Neural cell (in vitro differentiated cells): ENCODE measurements around the gene LDLRAD4. TPM values are rescaled to one million over a fixed set of nuclear protein-coding genes. Genes with fewer than 3 reads are reported as not detected.

Source experiments
- H2AFZ ChIP-seq: fragments of 200-600, 300-800 bp; sonication (generic), shearing (Covaris generic); 2 replicates; pipeline ENCODE4 v1.6.0; 2014; ENCODE audit warnings: low read depth, mild to moderate bottlenecking, antibody characterized with exemption, low read length, moderate library complexity
- H3F3A ChIP-seq: fragments of 200-600 bp; shearing (Covaris generic); 2 replicates; pipeline ENCODE4 v1.6.1; 2016; ENCODE audit warnings: mild to moderate bottlenecking, moderate library complexity, mixed read lengths, antibody characterized with exemption, low read length; ENCODE audit not compliant: insufficient read depth, poor library complexity, severe bottlenecking
- H3K27ac ChIP-seq: fragments of 200-600, 300-800 bp; sonication (generic), shearing (Covaris generic); 2 replicates; pipeline ENCODE4 v1.5.1; 2014; ENCODE audit warnings: mild to moderate bottlenecking, low read length, moderate library complexity
- H3K27me3 ChIP-seq: fragments of 300-800, 200-600 bp; sonication (generic), shearing (Covaris generic); 2 replicates; pipeline ENCODE4 v1.6.0; 2014; ENCODE audit warnings: mild to moderate bottlenecking, low read depth, low read length, moderate library complexity; ENCODE audit not compliant: insufficient read depth
- H3K36me3 ChIP-seq: fragments of 300-800, 200-600 bp; sonication (generic), shearing (Covaris generic); 2 replicates; pipeline ENCODE4 v1.5.1; 2014; ENCODE audit warnings: mild to moderate bottlenecking, antibody characterized with exemption, low read length, moderate library complexity; ENCODE audit not compliant: insufficient read depth
- H3K4me2 ChIP-seq: fragments of 300-800, 200-600 bp; sonication (generic), shearing (Covaris generic); 2 replicates; pipeline ENCODE4 v1.6.0; 2014; ENCODE audit warnings: mild to moderate bottlenecking, low read length
- H3K4me3 ChIP-seq: fragments of 300-800, 200-600 bp; sonication (generic), shearing (Covaris generic); 2 replicates; pipeline ENCODE4 v1.5.1; 2014; ENCODE audit warnings: mild to moderate bottlenecking, low read length, moderate library complexity
- H3K79me2 ChIP-seq: fragments of 200-600 bp; shearing (Covaris generic); replicated peaks from 2 replicates; pipeline ENCODE4 v1.6.0; 2014; ENCODE audit warnings: mild to moderate bottlenecking, low read length, moderate library complexity; ENCODE audit not compliant: insufficient read depth
- H3K9ac ChIP-seq: fragments of 300-800, 200-600 bp; sonication (generic), shearing (Covaris generic); 2 replicates; pipeline ENCODE4 v1.6.1; 2016; ENCODE audit warnings: mild to moderate bottlenecking, low read length, mixed read lengths
- H3K9me2 ChIP-seq: fragments of 200-600 bp; shearing (Covaris generic); 2 replicates; pipeline ENCODE4 v1.6.1; 2016; ENCODE audit warnings: mild to moderate bottlenecking, low read length, mixed read lengths; ENCODE audit not compliant: insufficient read depth
- H3K9me3 ChIP-seq: fragments of 200-600, 300-800 bp; sonication (generic), shearing (Covaris generic); 2 replicates; pipeline ENCODE4 v1.6.1; 2016; ENCODE audit warnings: mild to moderate bottlenecking, mixed run types, low read length, moderate library complexity, mixed read lengths
- H4K20me1 ChIP-seq: fragments of 200-600 bp; shearing (Covaris generic); 2 replicates; pipeline ENCODE4 v1.6.1; 2016; ENCODE audit warnings: mild to moderate bottlenecking, mixed run types; ENCODE audit not compliant: insufficient read depth
- CTCF ChIP-seq: fragments of 450-650 bp; IDR thresholded peaks from 2 replicates; pipeline ENCODE4 v1.5.1; 2014; ENCODE audit warnings: antibody characterized with exemption, mild to moderate bottlenecking, moderate library complexity; ENCODE audit not compliant: poor library complexity, severe bottlenecking
- EP300 ChIP-seq: fragments of 450-650 bp; conservative IDR thresholded peaks from 2 replicates; pipeline ENCODE4 v1.6.1; 2014; ENCODE audit warnings: antibody characterized with exemption, mild to moderate bottlenecking, moderate library complexity; ENCODE audit not compliant: poor library complexity, severe bottlenecking
- EZH2 ChIP-seq: fragments of 200-600, 300-800 bp; shearing (Covaris generic), sonication (generic); IDR thresholded peaks from 2 replicates; pipeline ENCODE4 v1.6.1; 2014; ENCODE audit warnings: antibody characterized with exemption, low read length, borderline replicate concordance, mild to moderate bottlenecking; ENCODE audit not compliant: insufficient read depth, poor library complexity, severe bottlenecking
- MXI1 ChIP-seq: fragments of 450-650 bp; conservative IDR thresholded peaks from 2 replicates; pipeline ENCODE4 v1.6.1; 2014; ENCODE audit warnings: antibody characterized with exemption, mild to moderate bottlenecking; ENCODE audit not compliant: poor library complexity, severe bottlenecking
- POLR2AphosphoS5 ChIP-seq: IDR thresholded peaks from 2 replicates; pipeline ENCODE4 v1.6.1; 2012
- RAD21 ChIP-seq: fragments of 450-650 bp; conservative IDR thresholded peaks from 2 replicates; pipeline ENCODE4 v1.6.1; 2014; ENCODE audit warnings: antibody characterized with exemption, mild to moderate bottlenecking, moderate library complexity
- SMC3 ChIP-seq: fragments of 450-650 bp; conservative IDR thresholded peaks from 2 replicates; pipeline ENCODE4 v1.6.1; 2014; ENCODE audit warnings: antibody characterized with exemption, mild to moderate bottlenecking, moderate library complexity; ENCODE audit not compliant: poor library complexity
- TAF1 ChIP-seq: IDR thresholded peaks from 2 replicates; pipeline ENCODE4 v1.6.1; 2012; ENCODE audit warnings: low read depth
- polyA plus RNA-seq: library from polyadenylated mRNA; depleted of rRNA; stranded (reverse); fragments of >200 nt; gene quantifications from 2 replicates; pipeline ENCODE4 v1.2.3, GENCODE V29; 2014
- TF ChIP-seq, protein P1 (sequence below): IDR thresholded peaks from 2 replicates; pipeline ENCODE4 v1.6.1; 2012; ENCODE audit warnings: borderline replicate concordance

Gene LDLRAD4
- polyA plus RNA-seq, 1 donor from 2014 or later = 3.7 TPM

DNA sequence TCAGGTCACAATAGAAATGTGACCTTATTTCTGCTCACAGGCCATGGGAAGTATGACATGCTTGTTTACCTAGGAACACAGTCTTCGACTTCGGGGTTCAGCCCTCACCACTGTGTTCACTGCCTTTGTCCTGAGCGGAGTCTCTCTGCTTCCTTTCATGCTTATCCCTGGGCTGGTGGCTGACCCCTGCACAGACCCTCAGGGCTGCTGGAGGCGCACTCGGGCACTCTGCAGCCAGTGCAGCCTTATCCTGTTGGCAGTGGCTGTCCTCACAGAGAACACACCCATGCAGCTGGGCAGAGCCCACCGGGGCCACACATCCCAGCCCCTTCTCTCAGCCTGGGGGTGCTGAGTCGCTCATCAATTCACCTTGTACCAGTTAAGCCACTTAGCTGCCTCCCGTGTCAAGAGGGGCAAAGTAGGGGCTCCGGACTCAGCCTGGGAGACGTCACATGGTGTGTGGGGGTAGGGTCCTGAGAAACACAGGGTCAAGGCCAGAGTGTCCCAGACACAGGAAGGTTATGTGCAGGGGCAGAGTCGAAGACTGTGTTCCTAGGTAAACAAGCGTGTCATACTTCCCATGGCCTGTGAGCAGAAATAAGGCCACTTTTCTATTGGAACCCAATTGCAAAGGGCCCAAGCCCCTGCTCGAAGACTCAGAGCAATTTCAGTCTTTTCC, 400.3 kb downstream of the LDLRAD4 start:
- Histone ChIP-seq H3K36me3 (no peaks in the 10 kb centered on the region), H3K27ac (no peak overlapping the region), H3K9ac (no peak overlapping the region), H3K79me2 (no peaks in the 10 kb centered on the region), H3K4me2 (no peak overlapping the region), H3K27me3 (no peaks in the 10 kb centered on the region), H3F3A (no peaks in the 10 kb centered on the region), H3K9me3 (no peaks in the 10 kb centered on the region), H4K20me1 (no peaks in the 10 kb centered on the region), H3K9me2 (no peaks in the 10 kb centered on the region), H2AFZ (no peak overlapping the region), H3K4me3 (no peak overlapping the region)
- no peak for TF ChIP-seq SMC3
- no peak for TF ChIP-seq EP300
- no peak for TF ChIP-seq RAD21
- TF ChIP-seq, protein P1, sequence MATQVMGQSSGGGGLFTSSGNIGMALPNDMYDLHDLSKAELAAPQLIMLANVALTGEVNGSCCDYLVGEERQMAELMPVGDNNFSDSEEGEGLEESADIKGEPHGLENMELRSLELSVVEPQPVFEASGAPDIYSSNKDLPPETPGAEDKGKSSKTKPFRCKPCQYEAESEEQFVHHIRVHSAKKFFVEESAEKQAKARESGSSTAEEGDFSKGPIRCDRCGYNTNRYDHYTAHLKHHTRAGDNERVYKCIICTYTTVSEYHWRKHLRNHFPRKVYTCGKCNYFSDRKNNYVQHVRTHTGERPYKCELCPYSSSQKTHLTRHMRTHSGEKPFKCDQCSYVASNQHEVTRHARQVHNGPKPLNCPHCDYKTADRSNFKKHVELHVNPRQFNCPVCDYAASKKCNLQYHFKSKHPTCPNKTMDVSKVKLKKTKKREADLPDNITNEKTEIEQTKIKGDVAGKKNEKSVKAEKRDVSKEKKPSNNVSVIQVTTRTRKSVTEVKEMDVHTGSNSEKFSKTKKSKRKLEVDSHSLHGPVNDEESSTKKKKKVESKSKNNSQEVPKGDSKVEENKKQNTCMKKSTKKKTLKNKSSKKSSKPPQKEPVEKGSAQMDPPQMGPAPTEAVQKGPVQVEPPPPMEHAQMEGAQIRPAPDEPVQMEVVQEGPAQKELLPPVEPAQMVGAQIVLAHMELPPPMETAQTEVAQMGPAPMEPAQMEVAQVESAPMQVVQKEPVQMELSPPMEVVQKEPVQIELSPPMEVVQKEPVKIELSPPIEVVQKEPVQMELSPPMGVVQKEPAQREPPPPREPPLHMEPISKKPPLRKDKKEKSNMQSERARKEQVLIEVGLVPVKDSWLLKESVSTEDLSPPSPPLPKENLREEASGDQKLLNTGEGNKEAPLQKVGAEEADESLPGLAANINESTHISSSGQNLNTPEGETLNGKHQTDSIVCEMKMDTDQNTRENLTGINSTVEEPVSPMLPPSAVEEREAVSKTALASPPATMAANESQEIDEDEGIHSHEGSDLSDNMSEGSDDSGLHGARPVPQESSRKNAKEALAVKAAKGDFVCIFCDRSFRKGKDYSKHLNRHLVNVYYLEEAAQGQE = no peak
- TF ChIP-seq EZH2 = no peak
- TF ChIP-seq POLR2AphosphoS5 = no peak
- TF ChIP-seq CTCF = no peak
- TF ChIP-seq TAF1 = no peak
- TF ChIP-seq MXI1 = no peak

GRCh38 chr18:13619505-13620205, 401.1 kb downstream of the LDLRAD4 start:
- Histone ChIP-seq H3K9ac (no peak overlapping the region), H3K27me3 (no peaks in the 10 kb centered on the region), H2AFZ (no peak overlapping the region), H3K79me2 (no peaks in the 10 kb centered on the region), H3K9me3 (no peaks in the 10 kb centered on the region), H3K9me2 (no peaks in the 10 kb centered on the region), H3K36me3 (no peaks in the 10 kb centered on the region), H3K4me2 (no peak overlapping the region), H3K4me3 (no peak overlapping the region), H4K20me1 (no peaks in the 10 kb centered on the region), H3K27ac (no peak overlapping the region), H3F3A (no peaks in the 10 kb centered on the region)
- TF ChIP-seq SMC3 (no peak), CTCF (no peak), EZH2 (no peak), POLR2AphosphoS5 (no peak)
